Activated CD4-positive, alpha-beta T cell treated with anti-CD3 and anti-CD28 coated beads, Interleukin-2, Interleukin-4, amounts not matched to agents 100 ng/mL and 50 ng/mL, durations not matched to agents 16 hours and 8 hours (primary cell): ENCODE results near the gene PDLIM1.
A peak's percentile ranks its signal among the peaks of the same experiment; 100 is the strongest.

Source experiments
- DNase-seq: peaks from one replicate; pipeline ENCODE4 v3.0.0-alpha.2; 2020; ENCODE audit warnings: low spot score

PDLIM1 gene

DNA sequence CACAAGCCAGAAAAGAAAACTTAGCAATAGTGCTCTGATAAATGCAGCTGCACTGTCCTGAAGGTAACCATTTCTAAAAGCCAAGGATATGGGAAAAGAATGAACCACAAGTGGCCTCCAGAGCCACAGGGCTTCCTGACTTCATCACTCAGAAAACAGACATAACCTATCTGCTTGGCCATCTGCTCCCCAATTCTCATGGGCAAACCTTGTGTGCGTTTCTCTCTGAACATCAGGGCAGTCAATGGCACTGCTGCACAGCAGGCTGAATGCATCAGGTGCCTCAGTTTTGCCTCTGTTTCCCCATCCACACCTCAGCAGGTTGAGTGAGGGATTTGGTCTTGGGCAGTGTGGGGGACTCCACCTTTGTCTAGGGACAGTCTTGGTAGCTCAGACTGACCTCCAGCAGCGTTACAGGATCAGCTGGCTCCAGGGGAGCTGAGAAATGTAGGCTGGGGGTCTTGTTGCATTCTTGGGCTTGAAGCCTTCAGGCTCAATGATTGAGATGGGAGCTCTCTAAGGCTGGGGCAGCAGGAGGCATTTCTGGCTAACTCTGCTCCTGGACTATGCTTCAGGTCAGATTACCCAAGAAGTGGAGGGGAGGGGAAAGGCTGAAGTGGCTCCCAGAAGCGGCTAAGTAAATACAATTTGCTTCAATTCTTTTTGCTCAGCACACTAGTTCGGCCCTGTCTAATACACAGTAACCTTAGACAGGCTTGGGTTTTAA lies 23.6 kb upstream of the PDLIM1 start:
- no peak for DNase-seq

DNA sequence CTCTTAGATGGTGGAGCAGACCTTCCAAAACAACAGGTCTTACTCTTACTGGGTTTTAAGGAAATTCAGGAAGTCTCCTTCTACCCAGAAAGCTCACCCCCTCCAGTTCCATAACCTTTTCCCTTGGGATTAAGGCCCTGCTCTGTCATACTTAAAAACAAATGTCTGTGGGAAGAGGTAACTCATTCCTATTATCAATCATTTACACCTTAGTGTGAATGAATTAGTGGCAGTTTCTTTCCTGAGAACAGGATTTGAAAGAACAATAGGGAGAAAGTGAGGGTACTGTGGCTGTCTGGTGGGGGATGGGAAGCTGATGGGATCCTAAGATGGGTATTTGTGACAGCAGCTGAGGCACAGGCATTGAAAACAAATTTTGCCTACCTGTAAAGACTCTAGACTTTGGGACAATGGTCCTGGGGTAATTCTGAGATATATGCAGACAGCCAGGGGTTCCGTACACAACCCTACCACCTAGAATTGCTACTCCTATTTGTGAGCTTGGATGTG lies 22.2 kb upstream of the PDLIM1 start:
- DNase-seq, result no peak

DNA sequence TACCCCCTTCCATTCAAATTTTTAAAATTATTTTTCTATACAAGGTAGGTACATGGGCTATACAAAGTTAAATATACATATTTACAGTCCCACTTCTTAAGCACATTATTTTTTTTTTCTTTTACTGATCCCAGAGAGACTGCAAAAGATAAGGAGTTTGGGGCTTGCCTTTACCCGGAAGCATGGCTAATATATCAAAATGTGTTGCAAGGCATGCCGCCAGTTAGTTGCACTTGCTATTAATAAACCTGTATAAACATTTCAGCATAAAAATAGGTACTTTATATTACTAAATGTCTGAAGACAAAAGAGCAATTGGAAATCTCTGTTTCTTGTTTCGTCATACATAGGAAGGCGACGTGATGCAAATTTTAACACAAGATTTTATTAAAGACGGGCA lies 21.5 kb upstream of the PDLIM1 start:
- DNase-seq, result no peak

DNA sequence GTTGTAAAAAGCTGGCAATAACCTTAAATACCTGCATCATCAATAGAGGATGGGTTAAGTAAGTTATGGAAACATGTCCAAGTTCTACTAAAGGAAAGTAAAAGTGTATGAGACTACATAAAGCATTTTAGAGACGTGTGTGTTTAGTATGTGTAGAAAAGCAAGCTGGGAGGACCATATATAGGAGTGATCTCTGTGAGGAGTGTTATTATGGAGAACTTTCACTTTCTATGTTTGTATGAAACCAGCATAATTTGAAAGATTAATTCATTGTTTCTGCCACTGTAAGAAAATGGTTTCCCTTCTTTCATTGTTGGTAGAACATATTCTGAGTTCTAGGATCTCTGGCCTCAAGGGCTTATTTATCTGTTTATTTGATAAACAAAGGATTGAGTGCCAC lies 19.2 kb upstream of the PDLIM1 start:
- DNase-seq, result no peak

DNA sequence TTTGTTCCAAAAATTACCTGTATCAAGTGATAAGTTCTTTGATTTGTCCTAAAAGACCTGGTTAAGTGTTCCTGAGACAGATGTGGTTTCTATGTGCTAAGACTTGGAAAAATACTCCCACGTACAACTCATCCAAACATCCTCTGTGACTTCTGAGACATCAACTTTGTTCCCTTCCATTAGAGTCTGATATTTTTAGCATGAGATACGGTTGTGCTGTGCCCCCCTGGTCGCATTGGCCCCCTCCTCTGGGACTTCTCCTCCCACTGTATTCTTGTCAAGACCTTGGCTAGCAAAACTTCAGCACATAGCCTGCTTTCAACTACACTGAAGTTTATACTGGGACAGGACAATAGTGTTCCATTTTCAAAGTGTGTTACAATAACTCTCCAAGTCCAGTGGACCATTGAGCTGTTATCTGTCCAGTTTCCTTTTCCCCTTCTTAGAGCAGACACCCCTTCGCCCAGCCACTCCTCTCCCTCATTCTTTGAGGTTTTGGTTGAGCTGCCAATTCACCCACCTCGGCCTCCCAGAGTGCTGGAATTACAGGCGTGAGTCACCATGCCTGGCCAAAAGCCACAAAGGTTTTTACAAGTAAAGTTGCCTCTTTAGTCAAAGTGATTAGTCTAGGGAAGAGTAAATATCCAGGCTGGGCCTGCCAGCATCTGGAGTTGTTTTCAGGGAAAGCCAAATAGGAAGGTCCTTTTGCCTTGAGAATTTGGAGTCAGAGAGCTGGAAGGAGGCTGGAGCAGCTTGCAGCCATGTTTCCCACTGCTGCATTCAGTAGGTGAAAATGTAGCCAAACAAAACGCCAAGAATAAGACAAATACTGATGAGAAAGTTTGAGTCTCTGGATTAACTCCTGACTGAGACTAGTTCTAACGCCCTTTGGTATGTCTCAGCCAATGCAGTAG lies 17.8 kb upstream of the PDLIM1 start:
- peak; percentile 7 for DNase-seq

DNA sequence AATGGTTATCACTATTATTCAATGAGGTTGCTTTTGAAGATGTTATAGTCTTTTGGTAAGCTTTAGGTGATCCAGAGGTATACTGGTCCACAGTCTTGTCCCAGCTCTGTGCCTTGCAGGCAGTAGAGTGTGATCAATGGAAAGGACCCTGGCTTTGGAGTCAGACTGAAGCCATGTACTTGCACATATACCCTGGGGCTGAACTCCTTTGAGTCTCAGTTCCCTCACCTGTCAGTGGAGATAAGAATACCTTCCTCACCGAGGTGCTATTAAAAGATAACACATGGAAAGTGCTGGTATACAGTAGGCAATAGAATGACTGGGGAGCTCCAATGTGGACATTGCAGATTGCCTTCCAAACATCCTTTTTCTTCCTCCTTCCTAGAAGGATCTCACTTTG lies 16.0 kb upstream of the PDLIM1 start:
- DNase-seq, result no peak

DNA sequence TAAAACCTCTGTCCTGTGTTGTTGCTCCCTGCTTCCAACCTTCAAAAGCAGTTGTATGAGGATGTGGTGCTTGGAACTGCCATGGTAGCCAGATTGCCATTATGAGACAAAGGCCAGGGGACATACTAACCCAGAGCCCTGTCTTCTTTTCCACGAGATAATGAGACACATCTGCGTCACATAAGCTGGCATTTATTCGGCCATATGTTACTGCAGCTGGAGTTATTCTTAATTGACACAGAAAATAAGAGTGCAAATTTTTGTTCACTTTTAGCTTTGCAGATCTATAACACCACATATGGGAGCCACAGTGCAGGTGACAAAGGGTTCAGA lies 15.5 kb upstream of the PDLIM1 start:
- no peak for DNase-seq

DNA sequence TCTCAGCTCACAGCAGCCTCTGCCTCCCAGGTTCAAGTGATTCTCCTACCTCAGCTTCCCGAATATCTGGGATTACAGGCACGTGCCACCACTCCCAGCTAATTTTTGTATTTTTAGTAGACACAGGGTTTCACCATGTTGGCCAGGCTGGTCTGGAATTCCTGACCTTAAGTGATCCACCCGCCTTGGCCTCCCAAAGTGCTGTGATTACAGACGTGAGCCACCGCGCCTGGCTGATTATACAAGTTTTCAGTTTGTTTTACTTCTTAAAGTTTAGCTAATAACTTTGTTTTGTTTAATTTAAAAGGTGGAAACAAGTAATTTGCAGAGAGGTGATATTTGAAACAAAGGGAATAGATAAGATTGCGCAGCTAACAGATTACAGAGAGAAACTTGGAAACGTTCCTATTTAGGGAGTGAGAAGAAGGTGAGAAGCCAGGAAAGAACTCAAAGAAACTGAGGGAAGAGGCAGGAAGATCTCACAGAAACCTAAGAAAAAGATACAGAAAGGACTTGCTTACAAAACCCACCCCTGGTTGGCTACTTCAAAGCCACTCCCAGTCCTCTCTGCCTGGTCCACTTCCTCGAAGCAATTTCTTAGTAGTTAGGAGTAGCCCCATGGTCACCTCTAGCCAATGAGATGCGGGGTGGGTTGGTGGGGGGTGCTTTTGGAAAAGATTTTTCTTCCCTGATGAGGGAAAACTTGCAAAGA lies 15.0 kb upstream of the PDLIM1 start:
- no peak for DNase-seq

DNA sequence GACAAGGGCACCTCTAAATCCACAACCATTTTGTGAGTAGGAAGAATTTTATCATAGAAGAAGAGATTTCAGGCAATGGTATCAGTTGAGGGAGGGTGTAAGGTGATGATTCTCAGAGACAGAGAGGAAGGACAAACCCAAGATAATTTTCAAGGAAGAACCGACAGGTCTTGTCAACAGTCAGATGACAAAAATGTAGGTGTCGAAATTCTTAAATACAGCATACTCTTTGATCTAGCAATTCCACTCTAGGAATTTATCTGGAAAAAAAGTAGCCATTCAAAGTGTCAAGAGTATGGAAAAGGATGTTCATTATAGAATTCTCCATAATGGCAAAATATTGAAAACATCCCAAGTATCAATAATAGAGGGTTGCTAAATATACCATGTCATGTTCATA lies 14.2 kb upstream of the PDLIM1 start:
- no peak for DNase-seq

DNA sequence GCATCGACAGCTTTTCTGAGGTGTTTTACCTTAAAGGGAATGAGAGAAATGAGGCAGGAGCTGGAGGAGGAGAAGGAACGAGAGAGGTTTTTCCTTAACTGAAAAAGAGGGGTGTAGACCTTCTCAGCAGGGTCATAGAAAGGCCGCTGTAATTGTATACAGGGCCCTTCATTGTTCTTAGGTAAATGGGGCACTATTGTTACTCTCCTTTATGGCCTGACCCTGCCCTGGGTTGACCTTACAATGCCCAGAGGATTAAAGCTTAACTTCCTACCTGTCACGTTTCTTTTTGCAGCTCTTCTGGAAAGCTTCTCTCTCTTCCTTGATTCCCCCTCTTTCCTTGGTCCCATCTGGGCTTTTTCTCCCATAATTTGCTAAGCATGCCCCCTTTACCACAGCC lies 13.7 kb upstream of the PDLIM1 start:
- no peak for DNase-seq

DNA sequence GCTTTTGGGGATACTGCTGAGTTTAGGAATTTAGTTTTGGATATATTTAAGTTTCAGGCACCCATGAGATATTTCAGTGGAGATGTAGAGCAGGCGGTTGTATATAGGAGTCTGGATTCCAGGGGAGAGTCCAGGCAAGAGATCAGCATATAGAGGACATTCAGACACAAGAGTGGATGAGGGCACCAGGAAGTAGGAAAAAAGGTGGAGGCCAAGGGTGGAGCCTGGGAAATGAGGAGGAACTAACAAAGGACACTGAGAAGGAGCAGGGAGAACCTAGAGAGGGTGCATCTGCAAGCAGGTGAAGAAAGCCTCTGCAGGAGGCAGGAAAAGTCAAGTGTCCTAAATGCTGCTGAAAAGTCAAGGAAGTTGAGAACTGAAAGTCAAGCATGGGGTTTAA lies 13.1 kb upstream of the PDLIM1 start:
- DNase-seq, result no peak

DNA sequence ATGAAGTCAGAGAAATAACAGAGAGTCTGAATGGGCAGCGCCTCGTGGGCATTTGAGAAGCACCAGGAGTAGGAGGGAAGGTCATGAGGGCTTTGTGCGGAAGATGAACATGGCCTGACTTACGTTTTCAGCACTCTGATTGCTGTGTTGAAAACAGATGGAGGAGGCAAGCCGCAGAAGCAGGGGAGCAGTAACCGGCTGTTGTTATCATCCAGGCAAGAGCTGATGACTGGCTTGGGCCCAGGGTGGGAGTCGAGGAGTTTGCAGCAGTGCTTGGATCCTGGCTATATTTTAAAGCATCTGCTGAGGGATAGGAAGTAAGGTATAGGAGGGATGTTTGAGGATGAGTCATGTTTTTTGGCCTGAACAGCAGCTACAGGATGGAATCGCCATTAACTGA lies 12.7 kb upstream of the PDLIM1 start:
- DNase-seq, result no peak

DNA sequence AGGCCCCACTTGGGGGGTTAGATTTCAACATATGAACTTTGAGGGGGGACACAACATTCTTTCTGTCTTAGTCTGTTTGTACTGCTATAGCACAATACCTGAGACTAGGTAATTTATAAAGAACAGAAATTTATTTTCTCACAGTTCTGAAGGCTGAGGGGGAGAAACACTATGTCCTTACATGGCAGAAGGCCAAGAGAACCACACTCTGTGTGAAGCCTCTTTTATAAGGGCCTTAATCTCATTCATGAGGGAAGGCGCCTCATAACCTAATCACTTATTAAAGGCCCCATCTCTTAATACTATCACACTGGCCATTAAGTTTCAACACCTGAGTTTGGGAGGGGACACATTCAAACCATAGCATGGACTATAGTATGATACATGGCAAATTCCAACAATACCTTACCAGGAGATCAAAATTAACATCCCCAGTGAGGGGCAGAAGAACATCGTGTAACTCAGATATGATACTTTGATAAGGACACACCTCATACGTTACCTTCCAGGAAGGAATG lies 9.3 kb upstream of the PDLIM1 start:
- DNase-seq, result no peak

DNA sequence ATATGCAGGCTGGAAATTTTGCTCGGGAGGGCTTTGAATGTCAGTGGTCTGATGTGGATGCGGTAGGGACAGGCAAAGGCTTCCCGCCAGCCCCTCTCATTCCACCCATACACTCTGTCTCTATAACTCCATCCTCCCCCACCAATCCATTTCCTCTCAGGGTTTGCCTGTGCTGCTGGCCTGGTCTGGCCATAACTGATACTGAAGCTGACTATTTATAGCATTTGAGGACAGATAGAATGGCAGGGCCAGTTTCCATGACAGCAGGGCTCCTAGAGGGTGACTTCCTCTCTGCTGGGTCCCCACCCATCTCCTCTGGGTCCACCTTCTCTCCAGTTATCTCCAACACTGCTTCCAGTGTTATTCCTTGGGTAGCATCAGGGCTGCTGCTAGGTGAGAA lies 6.6 kb upstream of the PDLIM1 start:
- DNase-seq, result no peak

DNA sequence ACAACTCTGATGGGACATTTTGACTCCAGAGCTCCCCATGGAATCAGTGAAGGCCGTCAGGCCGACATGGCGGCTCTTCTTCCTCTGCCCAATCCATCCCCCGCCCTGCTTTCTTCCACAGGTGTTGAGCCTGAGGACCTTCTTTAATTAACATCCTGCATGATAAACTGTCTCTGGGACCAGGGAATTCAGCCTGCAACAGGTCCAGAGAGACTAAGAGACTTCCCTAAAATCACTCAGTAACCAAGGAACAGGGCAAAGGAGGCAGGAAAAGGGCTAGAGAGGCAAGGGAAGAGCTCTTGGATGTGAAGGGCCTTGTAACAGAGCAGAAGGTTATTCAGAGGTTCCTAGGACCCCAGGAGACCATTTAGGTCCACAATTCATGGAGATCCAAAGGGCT lies 6.0 kb upstream of the PDLIM1 start:
- DNase-seq, result no peak

DNA sequence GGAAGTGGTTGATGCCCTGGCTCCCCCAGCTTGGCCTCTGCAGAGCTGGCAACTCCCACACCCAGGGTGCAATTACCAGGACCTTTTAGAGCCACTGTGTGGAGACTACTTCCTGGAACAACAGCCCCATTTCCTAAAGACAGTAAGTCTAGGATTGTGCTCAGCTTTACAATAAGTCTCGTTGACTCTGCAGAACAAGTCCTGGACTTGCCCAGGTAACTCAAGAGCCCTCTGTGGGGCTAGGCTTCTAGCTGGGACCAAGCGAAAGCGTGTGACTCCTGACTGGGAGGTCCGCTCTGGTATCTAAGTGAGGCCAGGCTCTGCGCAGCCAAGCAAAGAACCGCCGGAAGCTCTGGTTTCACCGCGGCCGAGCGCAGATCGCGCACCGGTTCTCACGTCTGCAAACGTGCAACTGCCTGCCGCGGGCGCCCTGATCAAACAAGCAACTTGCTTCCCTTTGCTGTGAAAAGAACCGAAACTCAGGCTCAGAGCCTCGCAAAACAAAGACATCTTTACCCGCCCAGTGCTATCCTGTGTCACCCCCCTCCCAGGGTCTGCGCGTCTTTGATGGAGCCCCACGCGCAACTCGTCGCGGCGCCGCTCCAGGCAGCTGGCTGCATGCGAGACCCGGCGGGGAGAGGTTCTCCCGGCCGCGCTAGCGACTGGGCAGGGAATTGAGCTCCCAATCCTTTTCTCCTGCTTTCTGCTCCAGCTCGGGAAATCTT lies 4.4 kb upstream of the PDLIM1 start:
- peak; percentile 62 for DNase-seq

DNA sequence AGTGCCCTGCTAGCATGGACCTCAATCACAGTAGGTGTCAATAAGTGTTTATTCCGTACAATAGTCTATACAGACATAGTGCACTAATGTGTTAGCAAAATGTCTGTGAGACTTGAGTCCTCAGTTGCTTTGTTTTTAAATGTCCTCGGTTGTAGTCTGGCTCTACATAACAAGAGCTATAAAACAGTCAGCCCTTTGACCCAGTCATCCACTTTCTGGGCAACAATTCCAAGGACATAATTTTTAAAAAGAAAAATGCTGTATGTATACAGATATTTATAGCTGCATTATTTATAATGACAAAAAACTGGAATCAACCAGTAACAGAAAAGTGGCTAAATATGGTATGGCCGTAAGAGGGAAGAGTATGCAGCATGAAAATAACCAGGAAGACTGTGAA lies 2.8 kb upstream of the PDLIM1 start:
- no peak for DNase-seq

DNA sequence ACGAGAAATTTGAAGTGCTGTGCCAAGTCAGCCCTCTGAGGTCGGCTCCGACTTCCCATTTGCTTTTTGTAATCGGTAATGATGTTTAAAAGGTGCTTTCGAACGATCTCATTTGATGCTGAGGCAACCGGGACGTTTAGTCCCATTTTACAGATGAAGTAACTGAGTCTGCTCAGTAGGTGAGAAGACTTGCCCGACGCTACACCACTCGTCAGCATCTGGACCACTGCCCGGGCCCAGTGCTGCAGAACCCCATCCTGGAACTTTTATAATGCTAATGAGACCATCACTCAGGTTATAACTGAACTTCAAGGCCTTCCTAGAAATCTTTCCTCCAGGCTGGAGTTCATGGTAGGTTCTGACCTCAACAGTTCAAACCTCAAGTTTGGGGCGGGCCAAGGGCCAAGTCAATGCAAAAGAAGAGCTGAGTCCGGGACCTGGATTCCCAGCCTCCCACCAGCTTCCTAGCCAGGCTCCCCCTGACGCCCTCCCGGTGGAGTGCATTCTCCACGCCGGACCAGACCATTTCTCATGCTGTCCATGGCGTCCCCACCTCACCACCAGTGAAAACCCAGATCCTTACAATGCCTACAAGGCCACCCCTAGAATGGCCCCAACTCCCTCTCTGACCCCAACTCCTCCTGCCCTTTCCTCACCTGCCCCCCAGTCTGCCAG lies 699 bp upstream of the PDLIM1 start:
- no peak for DNase-seq

DNA sequence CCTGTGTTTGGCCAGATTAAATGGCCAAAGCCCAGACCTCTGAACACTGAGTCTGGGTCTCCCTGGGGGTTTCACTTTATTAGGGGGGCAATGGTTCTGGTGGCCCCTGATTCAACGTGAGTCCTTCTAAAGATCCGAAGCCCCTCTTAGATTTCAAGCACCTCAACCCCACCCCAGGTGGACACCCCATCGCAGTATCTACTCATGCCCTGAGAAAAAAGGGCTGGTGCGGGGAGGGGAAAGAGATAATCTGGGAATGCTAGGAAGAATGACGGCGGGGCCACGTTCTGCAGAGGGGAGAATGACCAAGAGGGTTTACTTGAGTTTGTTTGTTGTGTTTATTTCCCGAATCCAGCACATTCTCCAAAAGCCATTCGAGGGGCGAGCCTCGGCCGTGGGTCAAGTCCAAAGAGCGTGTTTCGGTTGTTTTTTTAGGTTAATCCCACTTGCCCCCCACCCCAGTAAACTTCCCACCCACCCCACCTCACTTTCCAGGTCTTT lies 832 bp downstream of the PDLIM1 start:
- no peak for DNase-seq

DNA sequence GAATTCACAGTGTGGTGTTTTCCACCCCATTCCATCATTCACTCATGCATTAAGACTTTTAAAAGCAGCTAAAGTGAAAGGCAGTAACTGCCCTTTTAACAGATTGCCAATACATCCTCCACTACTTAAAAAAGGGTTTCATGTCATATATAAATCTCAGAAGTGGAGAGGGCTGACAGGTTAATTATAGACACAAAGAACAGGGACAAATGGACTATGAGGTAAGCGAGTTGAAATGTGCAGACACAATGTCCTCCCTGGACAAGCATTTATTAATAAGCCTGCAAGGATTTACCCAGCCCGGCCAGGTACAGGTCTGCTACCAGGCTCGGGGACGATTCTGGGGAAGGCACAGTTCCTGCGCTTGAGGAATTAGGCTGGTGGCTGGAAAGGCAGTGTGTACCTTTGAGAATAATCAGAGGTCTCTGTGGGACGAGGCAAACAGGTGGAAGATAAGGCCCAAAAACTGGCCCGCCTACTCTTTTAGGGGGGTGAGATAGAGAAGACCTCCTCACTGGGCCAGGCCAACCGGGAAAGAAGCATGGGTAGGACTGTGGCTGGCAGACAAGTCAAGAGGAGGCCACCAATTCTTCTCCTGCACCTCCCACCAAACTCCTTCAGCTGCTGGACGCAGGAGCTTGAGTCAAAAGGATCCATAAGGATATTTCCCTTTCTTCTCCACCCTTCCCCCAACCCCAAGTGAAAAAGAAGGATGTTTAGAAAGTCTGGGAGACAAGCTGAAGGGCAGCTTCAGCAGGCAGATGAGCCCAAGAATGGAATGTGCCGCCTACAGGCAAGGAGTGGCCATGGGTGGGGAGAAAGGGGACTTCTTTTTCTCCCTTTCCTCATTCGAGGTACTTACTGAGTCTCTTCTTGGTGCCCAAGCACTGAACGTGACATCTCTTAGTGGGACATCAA lies 1.5 kb downstream of the PDLIM1 start:
- no peak for DNase-seq
